H1 (cell line): Measurements from ENCODE around the gene SLC16A8.

ENCODE experiments used
- CBX8 ChIP-seq: fragments of 300-800, 300-1000 bp; sonication (generic); IDR thresholded peaks from 2 replicates; pipeline ENCODE4 v1.7.1; 2016; ENCODE audit warnings: low read depth, low read length, borderline replicate concordance
- EP300 ChIP-seq, 2 experiments: IDR thresholded peaks; 1 replicate in 1 of 2; 2 replicates in 1 of 2; pipeline ENCODE4 v1.6.1; 2011 to 2012; ENCODE audit warnings: low read depth in 2 of 2, low read length in 2 of 2, mild to moderate bottlenecking in 2 of 2, borderline replicate concordance in 1 of 2, inconsistent platforms in 1 of 2, moderate library complexity in 1 of 2
- GTF2F1 ChIP-seq: IDR thresholded peaks from 2 replicates; pipeline ENCODE4 v1.6.1; 2012; ENCODE audit warnings: low read depth, low read length, improper control_type of control experiment, borderline replicate concordance
- NANOG ChIP-seq: IDR thresholded peaks from 2 replicates; pipeline ENCODE4 v1.6.1; 2011; ENCODE audit warnings: low read length, low read depth, mild to moderate bottlenecking, inconsistent platforms; ENCODE audit not compliant: insufficient read depth, poor library complexity, severe bottlenecking
- NRF1 ChIP-seq: IDR thresholded peaks from 2 replicates; pipeline ENCODE4 v1.6.1; 2011; ENCODE audit warnings: mild to moderate bottlenecking, low read depth, low read length, improper control_type of control experiment
- POLR2AphosphoS5 ChIP-seq: IDR thresholded peaks from 2 replicates; pipeline ENCODE4 v1.6.1; 2011; ENCODE audit warnings: low read depth, low read length
- RAD21 ChIP-seq, 2 experiments: IDR thresholded peaks in 1 of 2; conservative IDR thresholded peaks in 1 of 2; 2 replicates each; pipeline ENCODE4 v1.6.1; 2011; ENCODE audit warnings: low read depth in 2 of 2, low read length in 2 of 2, improper control_type of control experiment in 1 of 2, inconsistent platforms in 1 of 2, mild to moderate bottlenecking in 1 of 2, moderate library complexity in 1 of 2
- TEAD4 ChIP-seq: IDR thresholded peaks from 2 replicates; pipeline ENCODE4 v1.6.1; 2012; ENCODE audit warnings: low read depth, low read length, inconsistent platforms, mixed read lengths
- ZNF274 ChIP-seq: IDR thresholded peaks from 2 replicates; pipeline ENCODE4 v1.7.0; 2012; ENCODE audit warnings: low read length, borderline replicate concordance; ENCODE audit errors: extremely low read depth
- TF ChIP-seq, protein P1 (sequence below), 3 experiments: IDR thresholded peaks; 1 replicate in 2 of 3; 2 replicates in 1 of 3; pipeline versions ENCODE4 v1.5.1 to v1.6.1; 2011; ENCODE audit warnings: low read length in 3 of 3, mild to moderate bottlenecking in 3 of 3, inconsistent platforms in 2 of 3, low read depth in 1 of 3, moderate library complexity in 1 of 3; ENCODE audit not compliant: insufficient read depth in 1 of 3; ENCODE audit errors: control extremely low read depth in 1 of 3
- TF ChIP-seq, protein P2 (sequence below): IDR thresholded peaks from 2 replicates; pipeline ENCODE4 v1.6.1; 2012; ENCODE audit warnings: inconsistent platforms

DNA sequence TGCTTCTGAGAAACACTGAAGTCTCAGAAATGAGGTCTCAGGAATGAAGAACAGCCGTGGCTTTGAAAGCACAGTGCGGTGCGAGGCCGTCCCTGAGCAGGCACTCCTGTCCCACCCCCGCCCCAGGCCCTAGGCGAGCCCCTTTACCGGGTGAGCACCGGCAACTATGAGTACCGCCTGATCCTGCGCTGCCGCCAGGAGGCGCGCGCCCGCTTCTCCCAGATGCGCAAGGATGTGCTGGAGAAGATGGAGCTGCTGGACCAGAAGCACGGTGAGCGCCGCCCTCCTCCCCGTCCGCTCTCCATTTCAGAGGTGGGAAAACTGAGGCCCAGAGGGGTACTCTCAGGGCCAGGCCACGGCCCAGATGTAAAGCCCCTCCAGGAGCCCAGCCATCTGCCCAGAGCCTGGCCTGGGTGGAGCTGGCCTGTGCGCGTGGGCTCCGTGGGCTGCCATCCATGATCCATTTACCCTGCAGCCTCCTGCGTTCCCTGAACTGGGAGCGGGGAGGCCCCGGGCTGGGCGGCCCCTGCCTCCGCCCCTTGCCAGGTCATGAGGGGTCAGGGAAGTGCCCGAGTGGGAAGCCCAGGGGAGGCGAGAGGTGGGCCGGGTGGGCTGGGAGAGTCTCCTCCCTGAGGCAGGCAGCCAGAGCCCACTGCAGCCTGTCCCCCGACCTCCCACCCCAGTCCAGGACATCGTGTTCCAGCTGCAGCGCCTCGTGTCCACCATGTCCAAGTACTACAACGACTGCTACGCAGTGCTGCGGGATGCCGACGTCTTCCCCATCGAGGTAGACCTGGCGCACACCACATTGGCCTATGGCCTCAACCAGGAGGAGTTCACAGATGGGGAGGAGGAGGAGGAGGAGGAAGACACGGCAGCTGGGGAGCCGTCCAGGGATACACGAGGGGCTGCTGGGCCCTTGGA lies 9.5 kb downstream of the SLC16A8 start:
- TF ChIP-seq CBX8 (no peak), NRF1 (no peak), NANOG (no peak), EP300 (IDR thresholded peaks at IDR 0.05; ENCODE audit: borderline replicate concordance in 1 of 2, low read depth in 2 of 2, low read length in 2 of 2) (no peak), TEAD4 (no peak), POLR2AphosphoS5 (no peak), RAD21 (IDR thresholded peaks at IDR 0.05 in 1 of 2, conservative IDR thresholded peaks at IDR 0.05 in 1 of 2; ENCODE audit: low read depth in 2 of 2, low read length in 2 of 2) (peak; percentile 70 to 79), ZNF274 (no peak), GTF2F1 (no peak)
- TF ChIP-seq, protein P1, sequence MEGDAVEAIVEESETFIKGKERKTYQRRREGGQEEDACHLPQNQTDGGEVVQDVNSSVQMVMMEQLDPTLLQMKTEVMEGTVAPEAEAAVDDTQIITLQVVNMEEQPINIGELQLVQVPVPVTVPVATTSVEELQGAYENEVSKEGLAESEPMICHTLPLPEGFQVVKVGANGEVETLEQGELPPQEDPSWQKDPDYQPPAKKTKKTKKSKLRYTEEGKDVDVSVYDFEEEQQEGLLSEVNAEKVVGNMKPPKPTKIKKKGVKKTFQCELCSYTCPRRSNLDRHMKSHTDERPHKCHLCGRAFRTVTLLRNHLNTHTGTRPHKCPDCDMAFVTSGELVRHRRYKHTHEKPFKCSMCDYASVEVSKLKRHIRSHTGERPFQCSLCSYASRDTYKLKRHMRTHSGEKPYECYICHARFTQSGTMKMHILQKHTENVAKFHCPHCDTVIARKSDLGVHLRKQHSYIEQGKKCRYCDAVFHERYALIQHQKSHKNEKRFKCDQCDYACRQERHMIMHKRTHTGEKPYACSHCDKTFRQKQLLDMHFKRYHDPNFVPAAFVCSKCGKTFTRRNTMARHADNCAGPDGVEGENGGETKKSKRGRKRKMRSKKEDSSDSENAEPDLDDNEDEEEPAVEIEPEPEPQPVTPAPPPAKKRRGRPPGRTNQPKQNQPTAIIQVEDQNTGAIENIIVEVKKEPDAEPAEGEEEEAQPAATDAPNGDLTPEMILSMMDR (IDR thresholded peaks at IDR 0.05; ENCODE audit: control extremely low read depth in 1 of 3, insufficient read depth in 1 of 3, low read depth in 1 of 3, low read length in 3 of 3), result peak; percentile 75 to 81 (median 76)
- TF ChIP-seq, protein P2, sequence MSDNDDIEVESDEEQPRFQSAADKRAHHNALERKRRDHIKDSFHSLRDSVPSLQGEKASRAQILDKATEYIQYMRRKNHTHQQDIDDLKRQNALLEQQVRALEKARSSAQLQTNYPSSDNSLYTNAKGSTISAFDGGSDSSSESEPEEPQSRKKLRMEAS, result no peak
